Kidney (tissue), 14 donors: ENCODE results near the gene LAPTM5. TPM values are rescaled to one million over a fixed set of nuclear protein-coding genes. Genes with fewer than 3 reads are reported as not detected.
A peak's percentile ranks its signal among the peaks of the same experiment; 100 is the strongest.
"Not testable (repeated sequence)": the region's sequence is repeated elsewhere in the genome, so short reads cannot be mapped to it uniquely, and the experiment has no call there.

Experiments
- DNase-seq, 5 donors: peaks; one replicate each; pipeline ENCODE4 v3.0.0-alpha.2; 2013 to 2020
- FAIRE-seq: peaks from 2 replicates; lab custom pipeline; 2012; peaks lifted over from hg19 to GRCh38; lab: Jason Lieb, UNC
- H3K27ac ChIP-seq, 2 donors: one replicate each; pipeline ENCODE4 v1.7.0; 2013; ENCODE audit warnings: low read depth in 2 of 2, low read length in 2 of 2, inconsistent platforms in 1 of 2
- H3K27me3 ChIP-seq: one replicate; pipeline ENCODE4 v1.7.1; 2013; ENCODE audit warnings: low read length, inconsistent platforms; ENCODE audit not compliant: control insufficient read depth, insufficient read depth
- H3K36me3 ChIP-seq, 3 donors: one replicate each; pipeline versions ENCODE4 v1.7.0 to v1.7.1; 2013; ENCODE audit warnings: low read length in 3 of 3, control low read depth in 1 of 3, inconsistent platforms in 1 of 3; ENCODE audit not compliant: insufficient read depth in 3 of 3, control insufficient read depth in 2 of 3
- H3K4me1 ChIP-seq, 3 donors: one replicate each; pipeline versions ENCODE4 v1.7.0 to v1.7.1; 2013; ENCODE audit warnings: low read length in 3 of 3, inconsistent platforms in 1 of 3, low read depth in 1 of 3; ENCODE audit not compliant: control insufficient read depth in 2 of 3, insufficient read depth in 2 of 3
- H3K4me3 ChIP-seq, 3 donors: one replicate each; pipeline versions ENCODE4 v1.7.0 to v1.8.1; 2013; ENCODE audit warnings: low read length in 3 of 3, control low read depth in 1 of 3, inconsistent platforms in 1 of 3
- H3K9ac ChIP-seq, 3 donors: one replicate each; pipeline versions ENCODE4 v1.7.0 to v1.7.1; 2013; ENCODE audit warnings: low read length in 3 of 3, control low read depth in 1 of 3, inconsistent platforms in 1 of 3
- H3K9me3 ChIP-seq, 3 donors: one replicate each; pipeline versions ENCODE4 v1.7.0 to v1.7.1; 2013; ENCODE audit warnings: low read length in 3 of 3, control low read depth in 1 of 3, inconsistent platforms in 1 of 3; ENCODE audit not compliant: control insufficient read depth in 2 of 3, insufficient read depth in 1 of 3
- intact Hi-C: fragments of 100-400 bp; cut with DNase I; formaldehyde crosslinking; loops from one replicate; pipeline ENCODE4 v1.11.1; 2022
- polyA plus RNA-seq: library from polyadenylated mRNA; stranded (reverse); fragments of 350-450 nt; fragmentation: Illumina TruSeq; extraction: RNeasy Lipid Tissue Mini Kit (QIAGEN cat#74804); gene quantifications from one replicate; pipeline ENCODE4 v1.2.3, GENCODE V29; 2014; ENCODE audit warnings: low read depth, low replicate concordance; ENCODE audit not compliant: insufficient read depth
- total RNA-seq: library from RNA; stranded (reverse); fragmentation: NEBNext Ultra II Directional; extraction: Animal tissue kit (Norgen Biotek cat#: 25700); gene quantifications from one replicate; pipeline ENCODE4 v1.2.1, GENCODE V29; 2021
- TF ChIP-seq, protein P1 (sequence below): IDR thresholded peaks from 3 replicates; pipeline ENCODE4 v1.5.1; 2012; ENCODE audit warnings: mild to moderate bottlenecking, moderate library complexity, borderline replicate concordance; ENCODE audit not compliant: insufficient read depth; ENCODE audit errors: extremely low read depth
- donor health status: control.
- donor health status: control.
- donor health status: control.
- donor health status: control.
- donor health status: control.
- donor health status: DM: yes; HTN: yes; CAD: no.
- donor health status: Normal renal cell carcinoma (clear cell type).

LAPTM5 gene
- total and polyA plus RNA-seq, 2 donors from 2014 or later = 23.5 to 108 TPM

- Histone ChIP-seq H3K36me3 (no peaks in the 10 kb centered on the region), H3K27ac (no peak overlapping the region), H3K9ac (no peak overlapping the region), H3K4me3 (no peak overlapping the region), H3K27me3 (no peaks in the 10 kb centered on the region), H3K9me3 (no peaks in the 10 kb centered on the region), H3K4me1 (peaks cover 0 to 5% (median 0%) of the 10 kb centered on the region in 3 donors)
- intact Hi-C loops = no loop called here
- FAIRE-seq (no peak), DNase-seq (peak in 1 of 5 donors; percentile 63)
- TF ChIP-seq, protein P1, sequence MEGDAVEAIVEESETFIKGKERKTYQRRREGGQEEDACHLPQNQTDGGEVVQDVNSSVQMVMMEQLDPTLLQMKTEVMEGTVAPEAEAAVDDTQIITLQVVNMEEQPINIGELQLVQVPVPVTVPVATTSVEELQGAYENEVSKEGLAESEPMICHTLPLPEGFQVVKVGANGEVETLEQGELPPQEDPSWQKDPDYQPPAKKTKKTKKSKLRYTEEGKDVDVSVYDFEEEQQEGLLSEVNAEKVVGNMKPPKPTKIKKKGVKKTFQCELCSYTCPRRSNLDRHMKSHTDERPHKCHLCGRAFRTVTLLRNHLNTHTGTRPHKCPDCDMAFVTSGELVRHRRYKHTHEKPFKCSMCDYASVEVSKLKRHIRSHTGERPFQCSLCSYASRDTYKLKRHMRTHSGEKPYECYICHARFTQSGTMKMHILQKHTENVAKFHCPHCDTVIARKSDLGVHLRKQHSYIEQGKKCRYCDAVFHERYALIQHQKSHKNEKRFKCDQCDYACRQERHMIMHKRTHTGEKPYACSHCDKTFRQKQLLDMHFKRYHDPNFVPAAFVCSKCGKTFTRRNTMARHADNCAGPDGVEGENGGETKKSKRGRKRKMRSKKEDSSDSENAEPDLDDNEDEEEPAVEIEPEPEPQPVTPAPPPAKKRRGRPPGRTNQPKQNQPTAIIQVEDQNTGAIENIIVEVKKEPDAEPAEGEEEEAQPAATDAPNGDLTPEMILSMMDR = no peak
Measured at GRCh38 chr1:30793209-30793608, 35.6 kb upstream of the LAPTM5 start.

DNA sequence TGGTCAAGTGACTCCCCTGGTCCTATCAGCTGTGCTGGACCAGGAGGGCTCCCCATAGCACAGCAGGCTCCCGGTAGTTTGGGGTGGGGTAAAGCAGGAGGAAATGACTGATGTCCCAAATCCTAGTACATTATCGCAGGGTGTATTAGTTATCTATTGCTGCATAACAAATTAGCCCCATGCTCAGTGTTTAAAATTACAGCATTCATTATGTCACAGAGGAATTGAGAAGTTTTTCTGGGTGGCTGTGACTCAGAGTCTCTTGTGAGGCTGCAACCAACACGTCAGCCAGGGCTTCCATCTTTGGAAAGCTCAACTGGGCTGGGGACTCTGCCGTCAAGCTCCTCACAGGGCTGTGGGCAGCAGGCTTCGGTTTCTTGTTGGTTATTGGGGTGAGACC is 34.3 kb upstream of the LAPTM5 start:
- TF ChIP-seq, protein P1 = no peak
- DNase-seq (peak in 1 of 5 donors; percentile 15), FAIRE-seq (no peak)
- intact Hi-C loops = no loop called here
- Histone ChIP-seq H3K36me3 (no peaks in the 10 kb centered on the region), H3K4me1 (no peaks in the 10 kb centered on the region), H3K4me3 (no peak overlapping the region), H3K27ac (no peak overlapping the region), H3K9ac (no peak overlapping the region), H3K27me3 (no peaks in the 10 kb centered on the region), H3K9me3 (no peaks in the 10 kb centered on the region)

- H3K36me3 ChIP-seq = no peaks in the 10 kb centered on the region
- DNase-seq (peak in 1 of 5 donors; percentile 43), FAIRE-seq (no peak)
- H3K27ac ChIP-seq = no peak overlapping the region
- TF ChIP-seq, protein P1 = no peak
- H3K9ac ChIP-seq = no peak overlapping the region
- intact Hi-C loops = no loop called here
- H3K4me1 ChIP-seq = no peaks in the 10 kb centered on the region
- H3K9me3 ChIP-seq = no peaks in the 10 kb centered on the region
- no peak overlapping the region for H3K4me3 ChIP-seq
- no peaks in the 10 kb centered on the region for H3K27me3 ChIP-seq
Measured at GRCh38 chr1:30790850-30791778, 33.5 kb upstream of the LAPTM5 start.

GRCh38 chr1:30790256-30790525 is 32.6 kb upstream of the LAPTM5 start:
- H3K27me3 ChIP-seq, H3K9ac ChIP-seq, H3K36me3 ChIP-seq, H3K9me3 ChIP-seq, H3K4me1 ChIP-seq, H3K27ac ChIP-seq, H3K4me3 ChIP-seq, FAIRE-seq, intact Hi-C loops: not testable (repeated sequence)
- DNase-seq = peak in 1 of 5 donors; percentile 10
